PC-3 (cell line): ENCODE data around the gene TRAF5.

ENCODE experiments used
- CTCF ChIP-seq: fragments of 300-600 bp; sonication (generic); conservative IDR thresholded peaks from 2 replicates; pipeline ENCODE4 v1.5.1; 2017; ENCODE audit warnings: antibody characterized with exemption, low read depth, mild to moderate bottlenecking, low read length
- EZH2phosphoT487 ChIP-seq: fragments of 300-600 bp; sonication (generic); IDR thresholded peaks from 2 replicates; pipeline ENCODE4 v1.6.1; 2018; ENCODE audit warnings: mild to moderate bottlenecking, antibody characterized with exemption, low read length, borderline replicate concordance

GRCh38 chr1:211420389-211420788, 93.8 kb downstream of the TRAF5 start:
- TF ChIP-seq EZH2phosphoT487 (no peak), CTCF (no peak)
